Measurements from ENCODE around the gene PTPRG. TPM values are rescaled to one million over a fixed set of nuclear protein-coding genes. Genes with fewer than 3 reads are reported as not detected.

The PTPRG gene
- total and polyA plus RNA-seq, 2 experiments from 2014 or later, result 24.4 to 131 TPM

- Histone ChIP-seq H4K20me1 (replicated peaks; ENCODE audit: insufficient read depth) (peaks cover 34% of the 10 kb centered on the region), H3F3A (replicated peaks; ENCODE audit: low read depth) (no peaks in the 10 kb centered on the region), H3K4me1 (ENCODE audit: insufficient read depth) (peaks cover 67% of the 10 kb centered on the region), H3K27ac (ENCODE audit: low read depth) (no peak overlapping the region), H2AFZ (no peak overlapping the region), H3K36me3 (ENCODE audit: insufficient read depth) (no peaks in the 10 kb centered on the region), H3K9me2 (ENCODE audit: insufficient read depth) (no peaks in the 10 kb centered on the region), H3K4me3 (no peak overlapping the region), H3K27me3 (ENCODE audit: insufficient read depth) (no peaks in the 10 kb centered on the region), H3K4me2 (peak overlapping the region; percentile 4; the same call in 1 of the 2 replicates), H3K79me2 (replicated peaks; ENCODE audit: insufficient read depth) (peaks cover 95% of the 10 kb centered on the region)
- TF ChIP-seq ZNF331 (CRISPR knock-in tag; IDR thresholded peaks at IDR 0.05; ENCODE audit: low read depth), result no peak
- TF ChIP-seq STAT1 (IDR thresholded peaks at IDR 0.05; ENCODE audit: unreplicated experiment), result no peak
- TF ChIP-seq ZNF114 (CRISPR knock-in tag; IDR thresholded peaks at IDR 0.05), result no peak
- TF ChIP-seq, protein P1, sequence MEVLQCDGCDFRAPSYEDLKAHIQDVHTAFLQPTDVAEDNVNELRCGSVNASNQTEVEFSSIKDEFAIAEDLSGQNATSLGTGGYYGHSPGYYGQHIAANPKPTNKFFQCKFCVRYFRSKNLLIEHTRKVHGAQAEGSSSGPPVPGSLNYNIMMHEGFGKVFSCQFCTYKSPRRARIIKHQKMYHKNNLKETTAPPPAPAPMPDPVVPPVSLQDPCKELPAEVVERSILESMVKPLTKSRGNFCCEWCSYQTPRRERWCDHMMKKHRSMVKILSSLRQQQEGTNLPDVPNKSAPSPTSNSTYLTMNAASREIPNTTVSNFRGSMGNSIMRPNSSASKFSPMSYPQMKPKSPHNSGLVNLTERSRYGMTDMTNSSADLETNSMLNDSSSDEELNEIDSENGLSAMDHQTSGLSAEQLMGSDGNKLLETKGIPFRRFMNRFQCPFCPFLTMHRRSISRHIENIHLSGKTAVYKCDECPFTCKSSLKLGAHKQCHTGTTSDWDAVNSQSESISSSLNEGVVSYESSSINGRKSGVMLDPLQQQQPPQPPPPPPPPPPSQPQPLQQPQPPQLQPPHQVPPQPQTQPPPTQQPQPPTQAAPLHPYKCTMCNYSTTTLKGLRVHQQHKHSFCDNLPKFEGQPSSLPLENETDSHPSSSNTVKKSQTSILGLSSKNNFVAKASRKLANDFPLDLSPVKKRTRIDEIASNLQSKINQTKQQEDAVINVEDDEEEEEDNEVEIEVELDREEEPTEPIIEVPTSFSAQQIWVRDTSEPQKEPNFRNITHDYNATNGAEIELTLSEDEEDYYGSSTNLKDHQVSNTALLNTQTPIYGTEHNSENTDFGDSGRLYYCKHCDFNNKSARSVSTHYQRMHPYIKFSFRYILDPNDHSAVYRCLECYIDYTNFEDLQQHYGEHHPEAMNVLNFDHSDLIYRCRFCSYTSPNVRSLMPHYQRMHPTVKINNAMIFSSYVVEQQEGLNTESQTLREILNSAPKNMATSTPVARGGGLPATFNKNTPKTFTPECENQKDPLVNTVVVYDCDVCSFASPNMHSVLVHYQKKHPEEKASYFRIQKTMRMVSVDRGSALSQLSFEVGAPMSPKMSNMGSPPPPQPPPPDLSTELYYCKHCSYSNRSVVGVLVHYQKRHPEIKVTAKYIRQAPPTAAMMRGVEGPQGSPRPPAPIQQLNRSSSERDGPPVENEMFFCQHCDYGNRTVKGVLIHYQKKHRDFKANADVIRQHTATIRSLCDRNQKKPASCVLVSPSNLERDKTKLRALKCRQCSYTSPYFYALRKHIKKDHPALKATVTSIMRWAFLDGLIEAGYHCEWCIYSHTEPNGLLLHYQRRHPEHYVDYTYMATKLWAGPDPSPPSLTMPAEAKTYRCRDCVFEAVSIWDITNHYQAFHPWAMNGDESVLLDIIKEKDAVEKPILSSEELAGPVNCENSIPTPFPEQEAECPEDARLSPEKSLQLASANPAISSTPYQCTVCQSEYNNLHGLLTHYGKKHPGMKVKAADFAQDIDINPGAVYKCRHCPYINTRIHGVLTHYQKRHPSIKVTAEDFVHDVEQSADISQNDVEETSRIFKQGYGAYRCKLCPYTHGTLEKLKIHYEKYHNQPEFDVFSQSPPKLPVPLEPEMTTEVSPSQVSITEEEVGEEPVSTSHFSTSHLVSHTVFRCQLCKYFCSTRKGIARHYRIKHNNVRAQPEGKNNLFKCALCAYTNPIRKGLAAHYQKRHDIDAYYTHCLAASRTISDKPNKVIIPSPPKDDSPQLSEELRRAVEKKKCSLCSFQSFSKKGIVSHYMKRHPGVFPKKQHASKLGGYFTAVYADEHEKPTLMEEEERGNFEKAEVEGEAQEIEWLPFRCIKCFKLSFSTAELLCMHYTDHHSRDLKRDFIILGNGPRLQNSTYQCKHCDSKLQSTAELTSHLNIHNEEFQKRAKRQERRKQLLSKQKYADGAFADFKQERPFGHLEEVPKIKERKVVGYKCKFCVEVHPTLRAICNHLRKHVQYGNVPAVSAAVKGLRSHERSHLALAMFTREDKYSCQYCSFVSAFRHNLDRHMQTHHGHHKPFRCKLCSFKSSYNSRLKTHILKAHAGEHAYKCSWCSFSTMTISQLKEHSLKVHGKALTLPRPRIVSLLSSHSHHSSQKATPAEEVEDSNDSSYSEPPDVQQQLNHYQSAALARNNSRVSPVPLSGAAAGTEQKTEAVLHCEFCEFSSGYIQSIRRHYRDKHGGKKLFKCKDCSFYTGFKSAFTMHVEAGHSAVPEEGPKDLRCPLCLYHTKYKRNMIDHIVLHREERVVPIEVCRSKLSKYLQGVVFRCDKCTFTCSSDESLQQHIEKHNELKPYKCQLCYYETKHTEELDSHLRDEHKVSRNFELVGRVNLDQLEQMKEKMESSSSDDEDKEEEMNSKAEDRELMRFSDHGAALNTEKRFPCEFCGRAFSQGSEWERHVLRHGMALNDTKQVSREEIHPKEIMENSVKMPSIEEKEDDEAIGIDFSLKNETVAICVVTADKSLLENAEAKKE (CRISPR knock-in tag; IDR thresholded peaks at IDR 0.05), result no peak
- TF ChIP-seq POLR2AphosphoS5 (IDR thresholded peaks at IDR 0.05; ENCODE audit: low read depth), result no peak
- Mint-ChIP-seq H3K27me3 (ENCODE audit: insufficient read depth, low read depth, poor library complexity) (peaks cover 2% of the 10 kb centered on the region), H3K27ac (no peak overlapping the region), H3K4me3 (no peak overlapping the region; the same call in 2 of the 3 replicates), H3K4me1 (peaks cover 65% of the 10 kb centered on the region), H3K36me3 (ENCODE audit: low read depth) (no peaks in the 10 kb centered on the region), H3K9me3 (no peaks in the 10 kb centered on the region)
- no peak for ATAC-seq
- DNase-seq (ENCODE audit: low spot score), result no peak
Measured at GRCh38 chr3:61812085-61812484, 250.7 kb downstream of the PTPRG start.

DNA sequence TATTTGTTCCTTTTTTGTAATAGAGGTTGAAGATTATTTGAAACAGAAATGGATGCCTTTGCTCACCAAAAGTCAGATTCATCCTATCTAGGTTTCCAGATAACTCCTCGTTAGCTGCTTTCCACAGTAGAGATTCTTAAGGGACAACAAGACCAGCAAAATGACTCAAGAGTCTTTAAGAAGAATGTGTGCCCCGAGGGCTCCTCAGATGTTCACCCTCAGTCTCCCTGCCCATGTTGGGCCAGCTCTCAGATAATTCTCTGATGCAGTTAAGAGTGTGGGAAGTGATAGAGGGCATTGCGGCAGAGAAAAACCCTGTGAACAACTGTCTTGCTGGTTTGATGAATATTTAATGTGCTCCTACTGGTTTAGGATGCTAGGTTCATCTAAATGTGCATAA lies 251.1 kb downstream of the PTPRG start:
- Mint-ChIP-seq H3K36me3 (ENCODE audit: low read depth) (no peaks in the 10 kb centered on the region), H3K27ac (peak overlapping the region; percentile 21; the same call in 1 of the 2 replicates), H3K9me3 (no peaks in the 10 kb centered on the region), H3K4me3 (no peak overlapping the region), H3K27me3 (ENCODE audit: insufficient read depth, low read depth, poor library complexity) (peaks cover 2% of the 10 kb centered on the region), H3K4me1 (peaks cover 62% of the 10 kb centered on the region)
- Histone ChIP-seq H3F3A (replicated peaks; ENCODE audit: low read depth) (no peaks in the 10 kb centered on the region), H3K4me2 (peak overlapping the region; percentile 4; the same call in 1 of the 2 replicates), H3K4me3 (no peak overlapping the region), H4K20me1 (replicated peaks; ENCODE audit: insufficient read depth) (peaks cover 33% of the 10 kb centered on the region), H3K4me1 (ENCODE audit: insufficient read depth) (peaks cover 63% of the 10 kb centered on the region), H3K27ac (ENCODE audit: low read depth) (0 out of 2 replicates have a peak overlapping the region, but pooled peaks have one; percentile 4), H2AFZ (no peak overlapping the region), H3K79me2 (replicated peaks; ENCODE audit: insufficient read depth) (peaks cover 95% of the 10 kb centered on the region), H3K36me3 (ENCODE audit: insufficient read depth) (no peaks in the 10 kb centered on the region), H3K27me3 (ENCODE audit: insufficient read depth) (no peaks in the 10 kb centered on the region), H3K9me2 (ENCODE audit: insufficient read depth) (no peaks in the 10 kb centered on the region)
- DNase-seq (ENCODE audit: low spot score) (no peak), ATAC-seq (no peak)
- TF ChIP-seq EZH2 (IDR thresholded peaks at IDR 0.05; ENCODE audit: low read depth, unreplicated experiment) (no peak), REST (IDR thresholded peaks at IDR 0.05; ENCODE audit: unreplicated experiment) (no peak), CREB1 (CRISPR knock-in tag; IDR thresholded peaks at IDR 0.05; ENCODE audit: low read depth) (no peak), POLR2AphosphoS5 (IDR thresholded peaks at IDR 0.05; ENCODE audit: low read depth) (no peak)
- TF ChIP-seq, protein P2, sequence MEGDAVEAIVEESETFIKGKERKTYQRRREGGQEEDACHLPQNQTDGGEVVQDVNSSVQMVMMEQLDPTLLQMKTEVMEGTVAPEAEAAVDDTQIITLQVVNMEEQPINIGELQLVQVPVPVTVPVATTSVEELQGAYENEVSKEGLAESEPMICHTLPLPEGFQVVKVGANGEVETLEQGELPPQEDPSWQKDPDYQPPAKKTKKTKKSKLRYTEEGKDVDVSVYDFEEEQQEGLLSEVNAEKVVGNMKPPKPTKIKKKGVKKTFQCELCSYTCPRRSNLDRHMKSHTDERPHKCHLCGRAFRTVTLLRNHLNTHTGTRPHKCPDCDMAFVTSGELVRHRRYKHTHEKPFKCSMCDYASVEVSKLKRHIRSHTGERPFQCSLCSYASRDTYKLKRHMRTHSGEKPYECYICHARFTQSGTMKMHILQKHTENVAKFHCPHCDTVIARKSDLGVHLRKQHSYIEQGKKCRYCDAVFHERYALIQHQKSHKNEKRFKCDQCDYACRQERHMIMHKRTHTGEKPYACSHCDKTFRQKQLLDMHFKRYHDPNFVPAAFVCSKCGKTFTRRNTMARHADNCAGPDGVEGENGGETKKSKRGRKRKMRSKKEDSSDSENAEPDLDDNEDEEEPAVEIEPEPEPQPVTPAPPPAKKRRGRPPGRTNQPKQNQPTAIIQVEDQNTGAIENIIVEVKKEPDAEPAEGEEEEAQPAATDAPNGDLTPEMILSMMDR (conservative IDR thresholded peaks at IDR 0.05; ENCODE audit: low read depth in 2 of 2), result no peak

Data from GM23338 (cell line).